IPS-20b (cell line): ENCODE results near the gene MRPL20.
"Not testable (repeated sequence)": the region's sequence is repeated elsewhere in the genome, so short reads cannot be mapped to it uniquely, and the experiment has no call there.

Experiments used
- H3K27ac ChIP-seq: one replicate; pipeline ENCODE4 v1.5.1; 2013; ENCODE audit warnings: low read length
- H3K27me3 ChIP-seq: 2 replicates; pipeline ENCODE4 v1.6.1; 2013; ENCODE audit warnings: mild to moderate bottlenecking, low read length, inconsistent platforms; ENCODE audit not compliant: insufficient read depth
- H3K36me3 ChIP-seq: 2 replicates; pipeline ENCODE4 v1.6.1; 2013; ENCODE audit warnings: low read depth, mild to moderate bottlenecking, inconsistent platforms, low read length, moderate library complexity; ENCODE audit not compliant: insufficient read depth
- H3K4me1 ChIP-seq: 2 replicates; pipeline ENCODE4 v1.6.1; 2013; ENCODE audit warnings: mild to moderate bottlenecking, control low read depth, inconsistent platforms, low read length, moderate library complexity; ENCODE audit not compliant: insufficient read depth
- H3K4me3 ChIP-seq: 2 replicates; pipeline ENCODE4 v1.5.1; 2013; ENCODE audit warnings: mild to moderate bottlenecking, low read length, inconsistent platforms
- H3K9ac ChIP-seq: 2 replicates; pipeline ENCODE4 v1.6.1; 2013; ENCODE audit warnings: low read depth, mild to moderate bottlenecking, inconsistent platforms, low read length, moderate library complexity
- H3K9me3 ChIP-seq: 2 replicates; pipeline ENCODE4 v1.6.1; 2013; ENCODE audit warnings: mild to moderate bottlenecking, low read depth, low read length, inconsistent platforms; ENCODE audit not compliant: insufficient read depth

MRPL20 gene

DNA sequence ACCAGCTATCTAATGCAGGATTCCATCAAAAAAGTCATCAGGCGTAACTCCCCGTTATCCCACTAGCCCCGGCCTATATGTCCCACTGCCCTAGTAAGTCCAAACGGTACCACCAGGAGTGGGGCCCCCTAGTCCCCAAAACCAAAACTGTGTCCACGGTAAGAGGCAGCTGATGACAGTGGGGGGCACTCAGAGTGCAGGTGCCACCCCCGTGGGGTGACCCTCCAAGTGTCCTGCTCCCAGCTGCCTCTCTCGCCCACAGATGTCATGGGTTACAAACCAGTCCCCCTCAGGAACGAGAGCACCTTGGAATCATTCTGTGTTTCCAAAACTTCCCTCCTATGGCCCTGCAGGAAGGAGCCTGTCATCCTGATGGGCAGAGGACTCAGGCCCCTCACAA is 21.2 kb downstream of the MRPL20 start:
- Histone ChIP-seq H3K36me3 (peaks cover 59% of the 10 kb centered on the region), H3K9me3 (no peaks in the 10 kb centered on the region), H3K4me3 (no peak overlapping the region)

GRCh38 chr1:1385339-1385738 is 21.8 kb downstream of the MRPL20 start:
- H3K27me3 ChIP-seq, H3K27ac ChIP-seq, H3K9ac ChIP-seq, H3K4me3 ChIP-seq, H3K9me3 ChIP-seq, H3K4me1 ChIP-seq: not testable (repeated sequence)
- H3K36me3 ChIP-seq = peaks cover 53% of the 10 kb centered on the region

More for the DNA sequence above, 21.2 kb downstream of the MRPL20 start:
- H3K4me1 ChIP-seq = no peaks in the 10 kb centered on the region
- H3K27ac ChIP-seq = no peak overlapping the region
- H3K9ac ChIP-seq = no peak overlapping the region
- H3K27me3 ChIP-seq = no peaks in the 10 kb centered on the region

DNA sequence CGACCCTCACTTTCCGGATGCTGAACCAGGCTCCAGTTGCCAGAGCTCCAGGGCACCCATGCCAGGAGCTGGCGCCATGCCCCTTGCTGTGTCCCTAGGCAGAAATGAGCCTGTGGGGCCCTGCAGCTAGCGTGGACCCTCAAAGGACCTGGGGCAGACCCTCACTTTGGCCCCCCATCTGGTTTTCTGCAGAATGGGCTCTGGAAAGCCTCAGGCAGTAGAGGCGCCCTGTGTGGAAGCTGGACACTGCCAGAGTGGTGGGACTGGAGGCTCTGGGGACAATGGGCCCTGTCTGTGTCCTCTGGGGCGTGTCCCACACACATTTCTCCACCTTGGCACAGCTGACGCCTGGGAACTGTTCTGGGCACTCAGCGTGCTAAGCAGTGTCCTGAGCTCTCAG is 25.8 kb downstream of the MRPL20 start:
- Histone ChIP-seq H3K4me1 (no peaks in the 10 kb centered on the region), H3K9me3 (no peaks in the 10 kb centered on the region), H3K27me3 (no peaks in the 10 kb centered on the region), H3K27ac (no peak overlapping the region), H3K36me3 (peaks cover 13% of the 10 kb centered on the region), H3K9ac (no peak overlapping the region), H3K4me3 (no peak overlapping the region)

DNA sequence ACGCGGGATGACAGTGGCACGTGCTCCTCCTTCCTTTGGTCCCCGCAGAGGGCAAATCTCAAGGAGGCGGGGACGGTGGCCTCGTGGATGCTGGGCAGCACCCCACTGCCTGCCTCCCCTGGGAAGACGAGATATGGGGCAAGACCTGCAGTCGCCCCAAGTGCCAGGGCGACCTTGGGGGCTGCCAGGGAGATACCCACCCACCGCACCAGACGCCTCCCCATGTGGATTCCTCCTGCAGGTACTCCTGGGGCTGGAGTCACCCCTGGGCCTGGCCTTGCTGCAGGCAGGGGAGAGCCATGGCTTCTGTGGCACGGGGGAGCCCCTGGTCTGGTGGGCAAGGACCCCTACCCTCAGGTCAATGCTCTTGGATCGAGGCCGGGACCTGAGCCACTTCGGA is 26.2 kb downstream of the MRPL20 start:
- H3K9ac ChIP-seq = no peak overlapping the region
- no peak overlapping the region for H3K4me3 ChIP-seq
- no peaks in the 10 kb centered on the region for H3K9me3 ChIP-seq
- H3K27me3 ChIP-seq = no peaks in the 10 kb centered on the region
- no peaks in the 10 kb centered on the region for H3K4me1 ChIP-seq
- peaks cover 8% of the 10 kb centered on the region for H3K36me3 ChIP-seq
- H3K27ac ChIP-seq = no peak overlapping the region

GRCh38 chr1:1377540-1378205 is 29.4 kb downstream of the MRPL20 start:
- Histone ChIP-seq H3K9ac (no peak overlapping the region), H3K27ac (no peak overlapping the region), H3K4me3 (no peak overlapping the region), H3K4me1 (no peaks in the 10 kb centered on the region), H3K36me3 (peaks cover 10% of the 10 kb centered on the region; the same call in 1 of the 2 replicates), H3K9me3 (no peaks in the 10 kb centered on the region), H3K27me3 (no peaks in the 10 kb centered on the region)

DNA sequence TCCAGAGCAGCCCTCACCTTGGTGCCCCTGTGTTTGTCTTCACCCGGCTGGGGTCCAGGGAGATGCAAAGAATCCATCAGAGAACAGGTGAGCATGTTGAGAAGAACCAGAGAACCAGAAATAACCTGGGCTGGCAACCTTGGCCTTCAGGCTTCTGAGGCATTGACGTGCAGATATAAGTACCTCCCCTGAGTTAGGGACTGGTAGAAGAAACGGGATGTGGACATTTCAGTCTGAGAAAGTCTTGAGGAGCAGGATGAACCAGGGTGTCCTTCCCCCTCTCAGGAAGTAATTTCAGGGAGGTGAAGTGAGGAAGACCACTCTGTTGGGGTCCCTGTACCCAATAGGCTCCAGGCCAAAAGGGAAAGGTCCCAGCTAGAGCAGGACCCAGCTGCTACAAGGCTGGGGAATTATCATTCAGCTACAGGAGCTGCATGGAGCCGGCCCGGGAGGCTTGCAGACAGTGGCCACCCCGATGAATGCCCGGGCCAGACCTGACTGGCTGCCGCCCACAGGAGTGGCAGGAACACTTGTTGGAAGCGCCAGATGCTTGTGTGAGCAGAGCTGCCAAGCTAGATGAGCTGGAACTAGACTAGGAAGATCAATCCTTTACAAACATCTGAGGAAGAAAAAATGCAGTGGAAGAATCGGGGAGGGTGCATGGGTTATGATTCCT is 30.4 kb downstream of the MRPL20 start:
- H3K4me3 ChIP-seq = no peak overlapping the region
- H3K27ac ChIP-seq = no peak overlapping the region
- no peaks in the 10 kb centered on the region for H3K27me3 ChIP-seq
- H3K9me3 ChIP-seq = no peaks in the 10 kb centered on the region
- no peaks in the 10 kb centered on the region for H3K4me1 ChIP-seq
- H3K9ac ChIP-seq = no peak overlapping the region
- peaks cover 10% of the 10 kb centered on the region; the same call in 1 of the 2 replicates for H3K36me3 ChIP-seq

- Histone ChIP-seq H3K4me1 (no peaks in the 10 kb centered on the region), H3K4me3 (peak within 1 kb of the TSS; percentile 87), H3K27ac (peak within 1 kb of the TSS; percentile 71), H3K27me3 (no peaks in the 10 kb centered on the region), H3K9ac (peak within 1 kb of the TSS; percentile 91), H3K9me3 (no peaks in the 10 kb centered on the region), H3K36me3 (peaks cover 10% of the 10 kb centered on the region; the same call in 1 of the 2 replicates)
Measured at GRCh38 chr1:1374929-1375662, 32.0 kb downstream of the MRPL20 start, which contains the start of gene AURKAIP1. Gene AURKAIP1 (minus strand): TSS chr1:1375207. CDS start chr1:1374756, 451 bp downstream.

GRCh38 chr1:1374589-1374928 is 32.5 kb downstream of the MRPL20 start:
- peak overlapping the region; percentile 87 for H3K4me3 ChIP-seq
- peak overlapping the region; percentile 65 for H3K27ac ChIP-seq
- peak overlapping the region; percentile 91 for H3K9ac ChIP-seq
- H3K36me3 ChIP-seq = peaks cover 10% of the 10 kb centered on the region; the same call in 1 of the 2 replicates
- no peaks in the 10 kb centered on the region for H3K4me1 ChIP-seq
- H3K27me3 ChIP-seq = no peaks in the 10 kb centered on the region
- no peaks in the 10 kb centered on the region for H3K9me3 ChIP-seq

DNA sequence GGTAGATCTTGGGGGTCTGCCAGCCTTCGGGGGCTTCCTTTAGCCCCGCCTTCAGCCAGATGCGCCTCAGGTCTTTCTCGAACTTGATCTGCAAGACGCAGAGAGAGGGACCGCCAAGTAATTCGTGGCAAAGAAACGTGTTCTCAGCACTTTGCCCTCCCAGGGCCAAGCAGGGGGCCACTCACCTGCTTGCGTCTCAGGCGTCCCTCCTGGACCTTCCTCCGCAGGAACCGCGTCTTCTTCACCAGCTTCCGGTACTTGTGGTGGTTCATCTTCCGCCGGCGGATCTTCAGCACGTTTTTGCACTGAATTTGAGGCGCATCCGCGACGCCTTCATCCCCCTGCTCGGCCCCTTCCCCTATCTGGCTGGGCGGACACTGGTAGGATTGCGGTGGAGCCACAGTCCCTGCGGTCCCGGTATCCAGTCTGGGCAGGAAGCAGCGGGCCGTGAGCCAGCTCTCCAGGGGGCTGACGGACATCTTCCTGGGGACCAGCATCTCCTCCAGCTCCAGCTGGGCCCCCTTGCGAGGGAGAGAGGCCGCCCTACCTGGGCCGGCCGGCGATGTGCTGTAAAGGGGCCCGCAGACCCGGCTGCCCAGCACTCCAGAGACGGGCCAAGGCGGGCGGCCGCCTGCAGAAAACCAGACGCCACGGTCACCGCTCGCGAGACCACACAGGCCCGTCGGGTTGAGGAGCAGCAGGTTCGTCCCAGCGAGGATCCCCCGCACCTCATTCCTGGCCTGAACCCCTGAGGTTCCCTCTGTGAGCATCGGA is 33.1 kb downstream of the MRPL20 start:
- Histone ChIP-seq H3K4me1 (no peaks in the 10 kb centered on the region), H3K27ac (no peak overlapping the region), H3K9ac (peak overlapping the region; percentile 91), H3K27me3 (no peaks in the 10 kb centered on the region), H3K4me3 (peak overlapping the region; percentile 87), H3K36me3 (peaks cover 10% of the 10 kb centered on the region; the same call in 1 of the 2 replicates), H3K9me3 (no peaks in the 10 kb centered on the region)

GRCh38 chr1:1373051-1373814 is 33.9 kb downstream of the MRPL20 start:
- H3K36me3 ChIP-seq = peaks cover 10% of the 10 kb centered on the region; the same call in 1 of the 2 replicates
- H3K27me3 ChIP-seq = no peaks in the 10 kb centered on the region
- no peak overlapping the region for H3K9ac ChIP-seq
- peak overlapping the region; percentile 87; the same call in 1 of the 2 replicates for H3K4me3 ChIP-seq
- H3K4me1 ChIP-seq = no peaks in the 10 kb centered on the region
- no peak overlapping the region for H3K27ac ChIP-seq
- no peaks in the 10 kb centered on the region for H3K9me3 ChIP-seq
